ENCODE data around the gene UNC79. TPM values are rescaled to one million over a fixed set of nuclear protein-coding genes. Genes with fewer than 3 reads are reported as not detected.

UNC79 gene
- total RNA-seq, 1 experiment from 2014 or later = 0.05 TPM

DNA sequence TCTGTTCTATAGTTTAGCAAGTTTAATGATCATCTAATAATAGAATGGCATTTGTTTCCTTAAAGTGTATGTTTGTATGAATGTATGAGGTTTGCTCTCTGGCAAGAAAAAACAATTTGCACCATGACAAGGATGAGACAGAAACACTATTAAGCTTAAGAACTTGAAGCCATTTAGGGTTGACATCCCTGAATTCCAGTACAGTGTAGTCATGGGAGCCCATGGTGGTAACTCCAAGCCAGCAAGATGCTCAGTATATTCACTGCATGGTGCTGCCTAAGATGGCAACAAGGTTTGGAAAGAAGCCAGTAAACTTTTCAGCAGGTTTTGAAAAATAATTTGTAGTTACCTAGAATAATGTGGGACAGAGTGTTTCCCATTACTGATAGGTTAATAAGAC is 198.9 kb downstream of the UNC79 start:
- ATAC-seq (no peak), DNase-seq (ENCODE audit: low read depth, low spot score) (no peak)
- ChIA-PET POLR2A (no interaction called here), CTCF (no interaction called here)
- no peaks in the 10 kb centered on the region for H3K4me1 ChIP-seq (ENCODE audit: control insufficient read depth, insufficient read depth, low read length)
- H3K36me3 ChIP-seq (ENCODE audit: control insufficient read depth, insufficient read depth, low read length) = no peaks in the 10 kb centered on the region
- H3K9me3 ChIP-seq (ENCODE audit: control insufficient read depth, insufficient read depth, low read depth, low read length) = no peaks in the 10 kb centered on the region
- H3K27ac ChIP-seq (ENCODE audit: low read length) = no peak overlapping the region
- TF ChIP-seq POLR2AphosphoS5 (IDR thresholded peaks at IDR 0.05; ENCODE audit: low read depth, low read length) = no peak
- no peak for TF ChIP-seq TCF7L2 (IDR thresholded peaks at IDR 0.05; ENCODE audit: low read depth, low read length)
- TF ChIP-seq REST (IDR thresholded peaks at IDR 0.05; ENCODE audit: insufficient read depth in 1 of 2, low read depth in 2 of 2, low read length in 1 of 2) = no peak
- no peak for TF ChIP-seq SIN3A (IDR thresholded peaks at IDR 0.05; ENCODE audit: borderline replicate concordance, insufficient read depth, low read depth, low read length)
- no peak for TF ChIP-seq CTCF (IDR thresholded peaks at IDR 0.05)
- no TSS peak for BruUV-seq (replicated peaks)
- in situ Hi-C loops (cut with HindIII; ENCODE audit: low pct_unique_long_range_greater_than_20kb, low sequenced_read_pairs) = no loop called here
- peaks cover 13% of the 10 kb centered on the region for H3K27me3 ChIP-seq (ENCODE audit: control insufficient read depth, insufficient read depth, low read length)
- no peak overlapping the region for H3K4me3 ChIP-seq (ENCODE audit: low read depth in 2 of 2, low read length in 2 of 2)
- intact Hi-C loops (cut with micrococcal nuclease; ENCODE audit: unreplicated experiment) = no loop called here

GRCh38 chr14:93638790-93639189 is 208.1 kb downstream of the UNC79 start:
- CTCF ChIA-PET = no interaction called here
- no peak for TF ChIP-seq REST (IDR thresholded peaks at IDR 0.05; ENCODE audit: insufficient read depth in 1 of 2, low read depth in 2 of 2, low read length in 1 of 2)
- TF ChIP-seq SIN3A (IDR thresholded peaks at IDR 0.05; ENCODE audit: borderline replicate concordance, insufficient read depth, low read depth, low read length) = no peak
- intact Hi-C loops (cut with micrococcal nuclease; ENCODE audit: unreplicated experiment) = no loop called here
- no peak for ATAC-seq
- no TSS peak for BruUV-seq (replicated peaks)
- DNase-seq (ENCODE audit: low read depth, low spot score) = no peak
- Histone ChIP-seq H3K27ac (ENCODE audit: low read length) (no peak overlapping the region), H3K36me3 (ENCODE audit: control insufficient read depth, insufficient read depth, low read length) (no peaks in the 10 kb centered on the region), H3K27me3 (ENCODE audit: control insufficient read depth, insufficient read depth, low read length) (peaks cover 15% of the 10 kb centered on the region), H3K4me1 (ENCODE audit: control insufficient read depth, insufficient read depth, low read length) (no peaks in the 10 kb centered on the region), H3K4me3 (ENCODE audit: low read depth in 2 of 2, low read length in 2 of 2) (no peak overlapping the region), H3K9me3 (ENCODE audit: control insufficient read depth, insufficient read depth, low read depth, low read length) (no peaks in the 10 kb centered on the region)
- POLR2A ChIA-PET = no interaction called here
- in situ Hi-C loops (cut with HindIII; ENCODE audit: low pct_unique_long_range_greater_than_20kb, low sequenced_read_pairs) = no loop called here
